ENCODE measurements around the gene PAQR9.

- TF ChIP-seq, protein P1, sequence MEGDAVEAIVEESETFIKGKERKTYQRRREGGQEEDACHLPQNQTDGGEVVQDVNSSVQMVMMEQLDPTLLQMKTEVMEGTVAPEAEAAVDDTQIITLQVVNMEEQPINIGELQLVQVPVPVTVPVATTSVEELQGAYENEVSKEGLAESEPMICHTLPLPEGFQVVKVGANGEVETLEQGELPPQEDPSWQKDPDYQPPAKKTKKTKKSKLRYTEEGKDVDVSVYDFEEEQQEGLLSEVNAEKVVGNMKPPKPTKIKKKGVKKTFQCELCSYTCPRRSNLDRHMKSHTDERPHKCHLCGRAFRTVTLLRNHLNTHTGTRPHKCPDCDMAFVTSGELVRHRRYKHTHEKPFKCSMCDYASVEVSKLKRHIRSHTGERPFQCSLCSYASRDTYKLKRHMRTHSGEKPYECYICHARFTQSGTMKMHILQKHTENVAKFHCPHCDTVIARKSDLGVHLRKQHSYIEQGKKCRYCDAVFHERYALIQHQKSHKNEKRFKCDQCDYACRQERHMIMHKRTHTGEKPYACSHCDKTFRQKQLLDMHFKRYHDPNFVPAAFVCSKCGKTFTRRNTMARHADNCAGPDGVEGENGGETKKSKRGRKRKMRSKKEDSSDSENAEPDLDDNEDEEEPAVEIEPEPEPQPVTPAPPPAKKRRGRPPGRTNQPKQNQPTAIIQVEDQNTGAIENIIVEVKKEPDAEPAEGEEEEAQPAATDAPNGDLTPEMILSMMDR (IDR thresholded peaks at IDR 0.05; ENCODE audit: low read depth, low read length), result no peak
- TF ChIP-seq POLR2A (IDR thresholded peaks at IDR 0.05; ENCODE audit: extremely low read depth, insufficient read length), result no peak
- TF ChIP-seq MYC (IDR thresholded peaks at IDR 0.05; ENCODE audit: low read depth, low read length), result no peak
- TF ChIP-seq MAX (IDR thresholded peaks at IDR 0.05; ENCODE audit: low read depth, low read length), result no peak
Observed at GRCh38 chr3:142947799-142948575, 15.5 kb downstream of the PAQR9 start.

Data from NB4 (cell line).